Effector CD4-positive, alpha-beta T cell (primary cell): ENCODE data around the gene STX3.
"Not testable (repeated sequence)": the region's sequence is repeated elsewhere in the genome, so short reads cannot be mapped to it uniquely, and the experiment has no call there.

ENCODE experiments used
- DNase-seq: peaks from one replicate; pipeline ENCODE4 v3.0.0-alpha.2; 2020

STX3 gene

DNA sequence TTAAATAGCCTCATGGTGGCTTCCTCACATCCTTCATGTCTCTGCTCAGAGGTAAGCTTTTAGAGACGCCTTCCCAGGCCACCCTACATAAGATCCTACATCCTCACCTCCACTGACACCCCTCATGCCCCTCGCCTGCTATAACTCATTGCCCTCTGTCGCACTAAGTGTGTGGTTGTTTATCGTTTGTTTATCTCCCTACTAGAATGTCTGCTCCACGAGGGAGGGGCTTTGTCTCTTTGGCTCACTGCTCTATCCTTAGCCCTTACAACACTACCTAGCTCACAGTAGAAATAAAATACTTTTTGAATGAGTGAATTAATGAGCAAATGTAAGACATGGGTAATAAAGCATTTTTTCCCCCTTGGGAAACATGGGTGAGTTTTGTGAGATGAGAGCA is 91.4 kb downstream of the STX3 start:
- DNase-seq, result no peak

DNA sequence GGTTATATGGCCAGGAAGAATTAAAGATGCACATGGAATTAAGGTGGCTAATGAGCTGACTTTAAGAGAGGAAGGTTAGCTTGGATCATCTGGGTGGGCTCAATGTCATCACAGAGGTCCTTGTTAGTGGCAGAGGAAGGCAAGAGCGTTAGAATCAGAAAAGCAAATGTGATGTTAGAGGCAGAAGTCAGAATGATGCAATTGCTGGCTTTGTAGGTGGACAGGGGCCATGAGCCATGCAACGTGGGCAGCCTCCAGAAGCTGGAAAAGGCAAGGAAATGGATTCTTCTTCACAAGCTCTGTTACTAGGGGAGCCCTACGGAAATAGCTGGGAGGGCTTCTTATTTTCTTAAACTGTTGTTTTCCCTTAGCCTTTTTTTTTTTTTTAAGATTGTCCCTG is 92.5 kb downstream of the STX3 start:
- DNase-seq, result no peak

DNA sequence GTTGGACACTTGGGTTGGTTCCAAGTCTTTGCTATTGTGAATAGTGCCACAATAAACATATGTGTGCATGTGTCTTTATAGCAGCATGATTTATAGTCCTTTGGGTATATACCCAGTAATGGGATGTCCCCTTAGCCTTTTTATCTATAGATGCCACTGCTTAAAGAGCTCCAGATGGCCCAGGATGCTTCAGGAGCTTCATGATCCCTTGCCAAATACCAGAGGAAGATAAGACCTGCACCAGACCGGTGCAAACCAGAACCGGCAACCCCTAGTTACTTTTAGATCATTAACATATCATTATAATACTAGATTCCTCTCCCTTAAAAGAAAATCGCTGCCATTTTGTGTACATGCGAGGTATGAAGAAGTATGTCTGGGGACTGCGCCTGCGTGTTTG is 93.3 kb downstream of the STX3 start:
- DNase-seq, result not testable (repeated sequence)

DNA sequence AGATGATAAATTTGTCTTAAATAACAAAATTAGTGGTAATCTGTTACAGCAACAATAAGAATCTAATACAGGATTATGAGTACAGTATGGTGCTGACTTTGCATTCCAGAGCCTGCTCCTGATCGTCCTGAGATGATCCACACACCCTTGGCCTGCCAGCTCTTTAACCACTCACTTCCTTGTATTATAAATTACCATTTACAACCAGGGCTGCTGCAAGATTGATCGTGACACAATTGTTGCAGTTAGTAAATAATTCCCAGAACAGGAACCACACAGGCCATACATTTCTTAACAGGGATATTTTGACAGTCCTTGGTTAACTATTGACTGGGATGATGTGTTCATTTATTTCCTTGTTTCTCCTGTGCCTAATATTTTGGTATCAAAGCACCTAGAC is 94.0 kb downstream of the STX3 start:
- no peak for DNase-seq

DNA sequence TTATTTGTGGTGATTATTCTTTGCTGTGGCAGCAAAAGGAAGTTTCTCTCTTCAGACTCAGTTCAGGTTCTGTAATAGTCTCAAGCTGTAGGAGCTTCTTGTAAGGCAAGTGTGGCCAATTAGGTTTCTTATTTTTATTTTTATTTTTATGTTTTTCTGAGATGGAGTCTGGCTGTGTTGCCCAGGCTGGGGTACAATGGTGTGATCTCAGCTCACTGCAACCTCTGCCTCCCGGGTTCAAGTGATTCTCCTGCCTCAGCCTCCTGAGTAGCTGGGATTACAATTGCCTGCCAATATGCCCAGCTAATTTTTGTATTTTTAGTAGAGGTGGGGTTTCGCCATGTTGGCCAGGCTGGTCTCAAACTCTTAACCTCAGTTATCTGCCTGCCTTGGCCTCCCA is 94.4 kb downstream of the STX3 start:
- DNase-seq, result not testable (repeated sequence)

DNA sequence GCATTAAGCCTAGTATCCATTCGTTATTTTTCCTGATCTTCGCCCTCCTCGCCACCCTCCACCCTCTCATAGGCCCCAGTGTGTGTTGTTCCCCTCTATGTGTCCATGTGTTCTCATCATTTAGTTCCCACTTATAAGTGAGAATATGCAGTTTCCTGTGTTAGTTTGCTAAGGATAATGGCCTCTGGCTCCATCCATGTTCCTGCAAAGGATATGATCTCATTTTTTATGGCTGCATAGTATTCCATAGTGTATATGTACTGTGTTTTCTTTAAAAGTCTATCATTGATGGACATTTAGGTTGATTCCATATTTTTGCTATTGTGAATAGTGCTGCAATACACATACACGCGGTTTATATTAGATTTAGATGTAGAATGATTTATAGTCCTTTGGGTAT is 96.2 kb downstream of the STX3 start:
- not testable (repeated sequence) for DNase-seq

DNA sequence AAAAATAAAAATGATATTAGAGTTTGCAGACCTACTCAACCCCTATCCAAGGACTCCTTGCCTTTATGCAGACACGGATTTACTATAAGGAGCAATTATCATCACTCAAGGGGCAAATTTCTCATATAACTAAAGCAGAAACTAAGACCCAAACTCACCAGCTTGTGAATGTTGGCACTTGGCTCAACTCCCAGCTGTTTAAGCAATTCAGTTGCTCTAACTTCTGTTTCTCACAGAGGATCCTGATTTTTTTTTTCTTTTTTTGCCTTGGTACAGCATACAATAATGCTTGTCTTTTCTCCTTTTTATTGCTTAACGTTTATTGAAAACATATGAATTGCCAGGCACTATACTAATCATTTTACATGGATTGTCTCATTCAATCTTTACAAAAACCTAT is 99.7 kb downstream of the STX3 start:
- no peak for DNase-seq
